Panc1 (cell line): ENCODE data around the gene MYL10.

Experiments used
- POLR2AphosphoS5 ChIP-seq: IDR thresholded peaks from 2 replicates; pipeline ENCODE4 v1.6.1; 2012; ENCODE audit warnings: mild to moderate bottlenecking, low read depth, low read length, moderate library complexity
- SIN3A ChIP-seq: IDR thresholded peaks from 2 replicates; pipeline ENCODE4 v1.6.1; 2012; ENCODE audit warnings: low read depth, mild to moderate bottlenecking, low read length, moderate library complexity, borderline replicate concordance; ENCODE audit not compliant: insufficient read depth
- TCF7L2 ChIP-seq: IDR thresholded peaks from 2 replicates; pipeline ENCODE4 v1.6.1; 2011; ENCODE audit warnings: mild to moderate bottlenecking, low read depth, low read length, inconsistent platforms
- TF ChIP-seq, protein P1 (sequence below), 2 experiments: IDR thresholded peaks; 2 replicates each; pipeline ENCODE4 v1.6.1; 2011 to 2012; ENCODE audit warnings: low read depth in 2 of 2, control low read depth in 1 of 2, low read length in 1 of 2, mild to moderate bottlenecking in 1 of 2, moderate library complexity in 1 of 2; ENCODE audit not compliant: insufficient read depth in 1 of 2
- TF ChIP-seq, protein P2 (sequence below): fragments of 450-650 bp; IDR thresholded peaks from 2 replicates; pipeline ENCODE4 v1.5.1; 2017; ENCODE audit warnings: mild to moderate bottlenecking

DNA sequence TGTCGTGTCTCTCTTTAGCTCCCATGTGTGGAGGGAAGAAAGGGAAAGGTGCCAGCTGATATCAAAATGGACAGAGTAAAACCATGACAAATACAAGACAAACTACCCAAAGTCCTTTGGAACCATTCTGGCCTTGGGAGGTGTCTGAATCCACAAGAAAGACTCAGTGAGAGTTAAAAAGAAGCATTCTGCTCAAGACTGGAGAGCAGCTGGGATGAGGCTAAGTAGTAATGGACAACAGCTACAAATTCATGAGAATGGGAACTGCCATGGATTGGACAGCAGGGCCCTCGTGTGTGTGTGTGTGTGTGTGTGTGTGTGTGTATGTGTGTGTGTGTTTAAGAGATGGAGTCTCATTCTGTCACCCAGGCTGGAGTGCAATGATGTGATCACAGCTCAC is 39.6 kb upstream of the MYL10 start:
- TF ChIP-seq, protein P1, sequence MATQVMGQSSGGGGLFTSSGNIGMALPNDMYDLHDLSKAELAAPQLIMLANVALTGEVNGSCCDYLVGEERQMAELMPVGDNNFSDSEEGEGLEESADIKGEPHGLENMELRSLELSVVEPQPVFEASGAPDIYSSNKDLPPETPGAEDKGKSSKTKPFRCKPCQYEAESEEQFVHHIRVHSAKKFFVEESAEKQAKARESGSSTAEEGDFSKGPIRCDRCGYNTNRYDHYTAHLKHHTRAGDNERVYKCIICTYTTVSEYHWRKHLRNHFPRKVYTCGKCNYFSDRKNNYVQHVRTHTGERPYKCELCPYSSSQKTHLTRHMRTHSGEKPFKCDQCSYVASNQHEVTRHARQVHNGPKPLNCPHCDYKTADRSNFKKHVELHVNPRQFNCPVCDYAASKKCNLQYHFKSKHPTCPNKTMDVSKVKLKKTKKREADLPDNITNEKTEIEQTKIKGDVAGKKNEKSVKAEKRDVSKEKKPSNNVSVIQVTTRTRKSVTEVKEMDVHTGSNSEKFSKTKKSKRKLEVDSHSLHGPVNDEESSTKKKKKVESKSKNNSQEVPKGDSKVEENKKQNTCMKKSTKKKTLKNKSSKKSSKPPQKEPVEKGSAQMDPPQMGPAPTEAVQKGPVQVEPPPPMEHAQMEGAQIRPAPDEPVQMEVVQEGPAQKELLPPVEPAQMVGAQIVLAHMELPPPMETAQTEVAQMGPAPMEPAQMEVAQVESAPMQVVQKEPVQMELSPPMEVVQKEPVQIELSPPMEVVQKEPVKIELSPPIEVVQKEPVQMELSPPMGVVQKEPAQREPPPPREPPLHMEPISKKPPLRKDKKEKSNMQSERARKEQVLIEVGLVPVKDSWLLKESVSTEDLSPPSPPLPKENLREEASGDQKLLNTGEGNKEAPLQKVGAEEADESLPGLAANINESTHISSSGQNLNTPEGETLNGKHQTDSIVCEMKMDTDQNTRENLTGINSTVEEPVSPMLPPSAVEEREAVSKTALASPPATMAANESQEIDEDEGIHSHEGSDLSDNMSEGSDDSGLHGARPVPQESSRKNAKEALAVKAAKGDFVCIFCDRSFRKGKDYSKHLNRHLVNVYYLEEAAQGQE (IDR thresholded peaks at IDR 0.05; ENCODE audit: insufficient read depth in 1 of 2, low read depth in 2 of 2, low read length in 1 of 2), result no peak
- TF ChIP-seq TCF7L2 (no peak), POLR2AphosphoS5 (no peak), SIN3A (no peak)
- TF ChIP-seq, protein P2, sequence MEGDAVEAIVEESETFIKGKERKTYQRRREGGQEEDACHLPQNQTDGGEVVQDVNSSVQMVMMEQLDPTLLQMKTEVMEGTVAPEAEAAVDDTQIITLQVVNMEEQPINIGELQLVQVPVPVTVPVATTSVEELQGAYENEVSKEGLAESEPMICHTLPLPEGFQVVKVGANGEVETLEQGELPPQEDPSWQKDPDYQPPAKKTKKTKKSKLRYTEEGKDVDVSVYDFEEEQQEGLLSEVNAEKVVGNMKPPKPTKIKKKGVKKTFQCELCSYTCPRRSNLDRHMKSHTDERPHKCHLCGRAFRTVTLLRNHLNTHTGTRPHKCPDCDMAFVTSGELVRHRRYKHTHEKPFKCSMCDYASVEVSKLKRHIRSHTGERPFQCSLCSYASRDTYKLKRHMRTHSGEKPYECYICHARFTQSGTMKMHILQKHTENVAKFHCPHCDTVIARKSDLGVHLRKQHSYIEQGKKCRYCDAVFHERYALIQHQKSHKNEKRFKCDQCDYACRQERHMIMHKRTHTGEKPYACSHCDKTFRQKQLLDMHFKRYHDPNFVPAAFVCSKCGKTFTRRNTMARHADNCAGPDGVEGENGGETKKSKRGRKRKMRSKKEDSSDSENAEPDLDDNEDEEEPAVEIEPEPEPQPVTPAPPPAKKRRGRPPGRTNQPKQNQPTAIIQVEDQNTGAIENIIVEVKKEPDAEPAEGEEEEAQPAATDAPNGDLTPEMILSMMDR, result no peak
